Hepatocyte (in vitro differentiated cells): ENCODE measurements around the gene NVL.

Experiments used
- EZH2 ChIP-seq: fragments of 200-600 bp; sonication (generic); IDR thresholded peaks from 2 replicates; pipeline ENCODE4 v1.6.1; 2016; ENCODE audit warnings: antibody characterized with exemption, mild to moderate bottlenecking, borderline replicate concordance
- TF ChIP-seq, protein P1 (sequence below): fragments of 200-600 bp; sonication (generic); IDR thresholded peaks from 2 replicates; pipeline ENCODE4 v1.5.1; 2016; ENCODE audit warnings: antibody characterized with exemption, mild to moderate bottlenecking; ENCODE audit not compliant: poor library complexity

DNA sequence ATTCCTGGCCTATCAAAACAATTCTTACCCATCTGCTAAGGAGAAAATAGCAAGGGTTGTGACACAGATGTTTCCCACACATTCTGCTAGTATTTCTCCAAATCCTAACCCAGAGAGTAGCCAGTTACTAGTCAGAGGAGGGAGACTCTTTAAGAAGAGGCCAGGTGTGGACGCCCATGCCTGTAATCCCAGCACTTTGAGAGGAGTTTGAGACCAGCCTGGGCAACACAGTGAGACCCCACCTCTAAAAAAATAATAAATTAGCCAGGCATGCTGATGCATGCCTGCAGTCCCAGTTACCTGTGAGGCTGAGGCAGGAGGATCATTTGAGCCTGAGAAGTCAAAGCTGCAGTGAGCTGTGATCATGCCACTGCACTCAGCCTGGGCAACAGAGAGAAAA lies 28.6 kb downstream of the NVL start:
- TF ChIP-seq EZH2: no peak
- TF ChIP-seq, protein P1, sequence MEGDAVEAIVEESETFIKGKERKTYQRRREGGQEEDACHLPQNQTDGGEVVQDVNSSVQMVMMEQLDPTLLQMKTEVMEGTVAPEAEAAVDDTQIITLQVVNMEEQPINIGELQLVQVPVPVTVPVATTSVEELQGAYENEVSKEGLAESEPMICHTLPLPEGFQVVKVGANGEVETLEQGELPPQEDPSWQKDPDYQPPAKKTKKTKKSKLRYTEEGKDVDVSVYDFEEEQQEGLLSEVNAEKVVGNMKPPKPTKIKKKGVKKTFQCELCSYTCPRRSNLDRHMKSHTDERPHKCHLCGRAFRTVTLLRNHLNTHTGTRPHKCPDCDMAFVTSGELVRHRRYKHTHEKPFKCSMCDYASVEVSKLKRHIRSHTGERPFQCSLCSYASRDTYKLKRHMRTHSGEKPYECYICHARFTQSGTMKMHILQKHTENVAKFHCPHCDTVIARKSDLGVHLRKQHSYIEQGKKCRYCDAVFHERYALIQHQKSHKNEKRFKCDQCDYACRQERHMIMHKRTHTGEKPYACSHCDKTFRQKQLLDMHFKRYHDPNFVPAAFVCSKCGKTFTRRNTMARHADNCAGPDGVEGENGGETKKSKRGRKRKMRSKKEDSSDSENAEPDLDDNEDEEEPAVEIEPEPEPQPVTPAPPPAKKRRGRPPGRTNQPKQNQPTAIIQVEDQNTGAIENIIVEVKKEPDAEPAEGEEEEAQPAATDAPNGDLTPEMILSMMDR: no peak
